Measurements from ENCODE around the gene RBBP5. TPM values are rescaled to one million over a fixed set of nuclear protein-coding genes. Genes with fewer than 3 reads are reported as not detected.

The RBBP5 gene
- total RNA-seq, 1 experiment from 2014 or later = 17.3 TPM

DNA sequence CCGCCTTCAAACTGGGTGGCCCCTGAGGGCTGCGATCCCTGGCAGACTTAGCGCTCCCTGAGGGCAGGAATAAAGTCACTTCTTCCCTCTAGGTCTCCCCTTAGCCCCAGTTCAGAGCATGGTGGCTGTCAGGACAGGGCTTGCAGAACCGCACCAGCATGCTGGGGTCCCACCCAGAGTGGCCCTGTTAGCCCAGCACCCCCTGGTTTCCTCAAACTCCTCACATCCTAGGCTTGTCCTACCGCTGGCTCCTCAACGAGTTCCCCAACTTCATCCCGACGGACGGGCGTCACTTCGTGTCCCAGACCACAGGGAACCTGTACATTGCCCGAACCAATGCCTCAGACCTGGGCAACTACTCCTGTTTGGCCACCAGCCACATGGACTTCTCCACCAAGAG, 62.9 kb downstream of the RBBP5 start:
- no peak overlapping the region for H4K5ac ChIP-seq (ENCODE audit: insufficient read length, low read depth, low read length)
- H3K79me2 ChIP-seq (ENCODE audit: insufficient read depth, low read length) = no peaks in the 10 kb centered on the region
- H3K4me1 Mint-ChIP-seq = peaks cover 6 to 7% of the 10 kb centered on the region in 2 experiments
- H3K27ac Mint-ChIP-seq = no peak overlapping the region; a peak in 1 of 7 replicates
- no peaks in the 10 kb centered on the region for H3K36me3 Mint-ChIP-seq (ENCODE audit: insufficient read depth in 1 of 3, low read depth in 3 of 3)
- H3K23ac ChIP-seq (ENCODE audit: insufficient read length, low read depth, low read length) = no peak overlapping the region
- no peaks in the 10 kb centered on the region for H3K9me3 ChIP-seq (ENCODE audit: control insufficient read depth, low read depth, low read length)
- no peaks in the 10 kb centered on the region for H3K9me3 Mint-ChIP-seq
- WGBS (ENCODE audit: extremely low coverage, insufficient read length, low lambda C conversion rate) = no CpG with 5 or more reads among the region's 12 CpGs
- no peak overlapping the region for H3K4me3 Mint-ChIP-seq
- no peaks in the 10 kb centered on the region for H3K4me1 ChIP-seq (ENCODE audit: insufficient read depth, low read length)
- no peak overlapping the region for H2BK15ac ChIP-seq (ENCODE audit: low read depth, low read length)
- H3K18ac ChIP-seq (ENCODE audit: insufficient read length, low read depth, low read length) = no peak overlapping the region
- no peak overlapping the region for H3T11ph ChIP-seq (ENCODE audit: low read length)
- no peak overlapping the region for H3K4me2 ChIP-seq (ENCODE audit: insufficient read depth, insufficient read length, low read length)
- no peak overlapping the region for H2AK5ac ChIP-seq (ENCODE audit: insufficient read length, low read length)
- no peak overlapping the region for H2BK12ac ChIP-seq (ENCODE audit: insufficient read length, low read depth, low read length)
- TF ChIP-seq, protein P1, sequence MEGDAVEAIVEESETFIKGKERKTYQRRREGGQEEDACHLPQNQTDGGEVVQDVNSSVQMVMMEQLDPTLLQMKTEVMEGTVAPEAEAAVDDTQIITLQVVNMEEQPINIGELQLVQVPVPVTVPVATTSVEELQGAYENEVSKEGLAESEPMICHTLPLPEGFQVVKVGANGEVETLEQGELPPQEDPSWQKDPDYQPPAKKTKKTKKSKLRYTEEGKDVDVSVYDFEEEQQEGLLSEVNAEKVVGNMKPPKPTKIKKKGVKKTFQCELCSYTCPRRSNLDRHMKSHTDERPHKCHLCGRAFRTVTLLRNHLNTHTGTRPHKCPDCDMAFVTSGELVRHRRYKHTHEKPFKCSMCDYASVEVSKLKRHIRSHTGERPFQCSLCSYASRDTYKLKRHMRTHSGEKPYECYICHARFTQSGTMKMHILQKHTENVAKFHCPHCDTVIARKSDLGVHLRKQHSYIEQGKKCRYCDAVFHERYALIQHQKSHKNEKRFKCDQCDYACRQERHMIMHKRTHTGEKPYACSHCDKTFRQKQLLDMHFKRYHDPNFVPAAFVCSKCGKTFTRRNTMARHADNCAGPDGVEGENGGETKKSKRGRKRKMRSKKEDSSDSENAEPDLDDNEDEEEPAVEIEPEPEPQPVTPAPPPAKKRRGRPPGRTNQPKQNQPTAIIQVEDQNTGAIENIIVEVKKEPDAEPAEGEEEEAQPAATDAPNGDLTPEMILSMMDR (conservative IDR thresholded peaks at IDR 0.05) = no peak
- no peaks in the 10 kb centered on the region for H4K20me1 ChIP-seq (ENCODE audit: control insufficient read depth, insufficient read depth, insufficient read length)
- H2BK20ac ChIP-seq (ENCODE audit: low read depth, low read length, poor library complexity, severe bottlenecking) = no peak overlapping the region
- no peak overlapping the region; the same call in 1 of the 2 replicates for H3K14ac ChIP-seq (ENCODE audit: insufficient read depth, low read length)
- no peak overlapping the region for H3K9ac ChIP-seq (ENCODE audit: extremely low read depth, insufficient read length, low read length)
- H4K91ac ChIP-seq (ENCODE audit: insufficient read length, low read depth, low read length) = no peak overlapping the region
- no peak overlapping the region for H2AFZ ChIP-seq (ENCODE audit: low read length)
- H3K27me3 Mint-ChIP-seq (ENCODE audit: low read depth) = peaks cover 8% of the 10 kb centered on the region; the same call in 1 of the 2 replicates
- DNase-seq = no peak
- no peak overlapping the region for H3K56ac ChIP-seq (ENCODE audit: insufficient read length, low read depth, low read length)
- no peak overlapping the region for H2BK120ac ChIP-seq (ENCODE audit: low read depth, low read length, poor library complexity, severe bottlenecking)
- no peak overlapping the region for H2BK5ac ChIP-seq (ENCODE audit: insufficient read length, low read length)
- H3K27ac ChIP-seq (ENCODE audit: insufficient read length, low read depth, low read length) = no peak overlapping the region
- H4K8ac ChIP-seq (replicated peaks; ENCODE audit: insufficient read length, low read depth, low read length) = no peak overlapping the region
- no peak overlapping the region for H3K4ac ChIP-seq (ENCODE audit: low read depth, low read length)
- H3K79me1 ChIP-seq (ENCODE audit: insufficient read depth, low read depth, low read length, poor library complexity, severe bottlenecking) = no peaks in the 10 kb centered on the region
- H3K23me2 ChIP-seq (ENCODE audit: insufficient read length, low read depth, low read length, poor library complexity, severe bottlenecking) = no peaks in the 10 kb centered on the region
- H3K27me3 ChIP-seq (ENCODE audit: insufficient read depth, low read length) = no peaks in the 10 kb centered on the region
